Spleen (tissue), 11 donors: Measurements from ENCODE around the gene SLC6A2. TPM values are rescaled to one million over a fixed set of nuclear protein-coding genes. Genes with fewer than 3 reads are reported as not detected.

ENCODE experiments used
- DNase-seq: peaks from one replicate; pipeline ENCODE4 v3.0.0-alpha.2; 2020
- H3K27ac ChIP-seq, 8 donors: fragments of 200-600 bp; sonication (generic) in 7 of 8; 1 replicate in 4 of 8; 2 replicates in 4 of 8; pipeline versions ENCODE4 v1.5.0 to v1.8.0; 2016 to 2021; ENCODE audit warnings: inconsistent platforms in 4 of 8, mild to moderate bottlenecking in 4 of 8, moderate library complexity in 1 of 8
- H3K27me3 ChIP-seq, 7 donors: fragments of 200-600 bp; sonication (generic) in 6 of 7; replicated peaks in 1 of 7; 1 replicate in 4 of 7; 2 replicates in 3 of 7; pipeline versions ENCODE4 v1.5.0 to v1.8.0; 2016 to 2021; ENCODE audit warnings: inconsistent platforms in 3 of 7, mild to moderate bottlenecking in 1 of 7
- H3K36me3 ChIP-seq, 6 donors: fragments of 200-600 bp; sonication (generic) in 5 of 6; 1 replicate in 4 of 6; 2 replicates in 2 of 6; pipeline versions ENCODE4 v1.5.0 to v1.8.0; 2016 to 2021; ENCODE audit warnings: inconsistent platforms in 2 of 6
- H3K4me1 ChIP-seq, 6 donors: fragments of 200-600 bp; sonication (generic) in 5 of 6; 1 replicate in 3 of 6; 2 replicates in 3 of 6; pipeline versions ENCODE4 v1.5.0 to v1.8.0; 2016 to 2021; ENCODE audit warnings: inconsistent platforms in 3 of 6
- H3K4me3 ChIP-seq, 8 donors: fragments of 200-600 bp; sonication (generic) in 7 of 8; 1 replicate in 4 of 8; 2 replicates in 4 of 8; pipeline versions ENCODE4 v1.5.0 to v1.8.0; 2016 to 2021; ENCODE audit warnings: inconsistent platforms in 4 of 8, mild to moderate bottlenecking in 4 of 8, moderate library complexity in 2 of 8
- H3K9me3 ChIP-seq, 8 donors: fragments of 200-600 bp; sonication (generic) in 7 of 8; 1 replicate in 4 of 8; 2 replicates in 4 of 8; pipeline versions ENCODE4 v1.5.0 to v1.8.0; 2016 to 2021; ENCODE audit warnings: inconsistent platforms in 4 of 8
- CTCF ChIP-seq, 11 experiments: fragments of 200-600 bp in 7 of 11; fragments of 450-650 bp in 4 of 11; sonication (generic) in 4 of 11; IDR thresholded peaks in 8 of 11; conservative IDR thresholded peaks in 3 of 11; 1 replicate in 7 of 11; 2 replicates in 4 of 11; pipeline versions ENCODE4 v1.4.0 to v1.8.0; 2016 to 2021; ENCODE audit warnings: antibody characterized with exemption in 11 of 11, inconsistent platforms in 4 of 11, mild to moderate bottlenecking in 1 of 11
- POLR2A ChIP-seq, 3 donors: fragments of 450-650 bp; IDR thresholded peaks; one replicate each; pipeline ENCODE4 v1.5.1; 2017; ENCODE audit warnings: antibody characterized with exemption in 3 of 3, mild to moderate bottlenecking in 1 of 3
- POLR2AphosphoS5 ChIP-seq, 3 donors: sonication (generic); formaldehyde crosslinking; IDR thresholded peaks; one replicate each; pipeline ENCODE4 v1.5.1; 2017; ENCODE audit warnings: antibody characterized with exemption in 3 of 3
- WGBS, 5 donors: extraction: QIAGEN DNeasy Blood & Tissue Kit in 3 of 5; methylation state at CpG; one replicate each; pipeline versions ENCODE4 v1.1.5 to v1.1.7; 2013 to 2018; 5-methylcytosine and 5-hydroxymethylcytosine counted together
- intact Hi-C: fragments of 100-400 bp; cut with DNase I; formaldehyde crosslinking; loops from one replicate; pipeline ENCODE4 v1.15.0; 2023; ENCODE audit warnings: low total_unique reads
- polyA plus RNA-seq, 3 donors: library from polyadenylated mRNA; stranded (reverse); fragments of 200-250 nt; gene quantifications; one replicate each; pipeline ENCODE4 v1.2.1, GENCODE V29; 2013
- total RNA-seq, 7 donors: library from RNA; depleted of rRNA in 3 of 7; stranded (reverse); fragments of >200 nt in 3 of 7; fragmentation: NEBNext Ultra II Directional in 4 of 7; extraction: Animal tissue kit (Norgen Biotek cat#: 25700) in 4 of 7; gene quantifications; one replicate each; pipeline versions ENCODE4 v1.1.0 to v1.2.1, GENCODE V29; 2016 to 2021
- donor health status: healthy with polysubstance abuse.
- donor health status: DM: no; HTN: no; CAD: no; lungs with moderate emphysema.
- donor health status: DM: no; HTN: no; CAD: no.
- donor health status: Bipolar disorder and iron deficiency.
- donor health status: healthy.
- donor health status: DM: no; HTN: no; CAD: no.
- donor health status: DM: yes; HTN: yes; CAD: no.

The SLC6A2 gene
- total and polyA plus RNA-seq, 10 donors = not detected

- TF ChIP-seq POLR2A (IDR thresholded peaks at IDR 0.05) (no peak), POLR2AphosphoS5 (IDR thresholded peaks at IDR 0.05) (no peak), CTCF (IDR thresholded peaks at IDR 0.05 in 8 of 11, conservative IDR thresholded peaks at IDR 0.05 in 3 of 11) (no peak)
- intact Hi-C loops = no loop called here
- Histone ChIP-seq H3K9me3 (no peaks in the 10 kb centered on the region), H3K27ac (no peak overlapping the region), H3K4me1 (no peaks in the 10 kb centered on the region), H3K4me3 (no peak overlapping the region), H3K27me3 (peaks cover 0 to 5% (median 0%) of the 10 kb centered on the region in 7 donors), H3K36me3 (no peaks in the 10 kb centered on the region)
- 75 to 83% (median 81%) methylated on average over 6 of the region's 6 CpGs for WGBS, 5 donors
- no peak for DNase-seq
Measured at GRCh38 chr16:55698331-55698730, 42.5 kb downstream of the SLC6A2 start.

- intact Hi-C loops = no loop called here
- Histone ChIP-seq H3K27ac (no peak overlapping the region), H3K4me3 (no peak overlapping the region), H3K9me3 (no peaks in the 10 kb centered on the region), H3K27me3 (peaks cover 0 to 9% (median 0%) of the 10 kb centered on the region in 7 donors), H3K4me1 (no peaks in the 10 kb centered on the region), H3K36me3 (no peaks in the 10 kb centered on the region)
- no peak for TF ChIP-seq CTCF (IDR thresholded peaks at IDR 0.05 in 8 of 11, conservative IDR thresholded peaks at IDR 0.05 in 3 of 11)
- no peak for TF ChIP-seq POLR2A (IDR thresholded peaks at IDR 0.05)
- TF ChIP-seq POLR2AphosphoS5 (IDR thresholded peaks at IDR 0.05) = no peak
- DNase-seq = no peak
Measured at GRCh38 chr16:55698946-55699345, 43.2 kb downstream of the SLC6A2 start.

DNA sequence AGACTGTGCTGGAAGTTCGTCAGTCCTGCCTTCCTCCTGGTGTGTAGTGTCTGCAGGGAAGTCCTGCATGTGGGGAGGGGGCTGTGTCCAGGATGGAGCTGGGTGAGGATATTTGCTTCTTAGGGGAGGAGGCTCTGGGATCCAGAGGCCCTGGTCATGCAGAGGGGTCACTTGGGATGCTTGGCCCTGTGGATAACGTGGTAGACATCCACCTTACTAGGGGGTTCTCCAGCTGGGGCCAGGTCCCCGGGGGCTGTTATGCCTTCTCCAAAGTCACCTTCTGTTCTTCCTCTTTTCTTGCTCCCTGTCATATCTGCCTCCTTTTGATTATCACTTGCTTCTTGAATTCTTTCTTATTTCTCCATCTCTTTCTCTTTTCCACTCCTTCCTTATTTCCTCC, 43.8 kb downstream of the SLC6A2 start:
- intact Hi-C loops = loop anchor here (5.0 kb wide), 1 partner anchor 148 kb away; no protein-coding TSS in a partner anchor
- Histone ChIP-seq H3K4me3 (no peak overlapping the region), H3K27me3 (peaks cover 0 to 14% (median 0%) of the 10 kb centered on the region in 7 donors), H3K36me3 (no peaks in the 10 kb centered on the region), H3K4me1 (no peaks in the 10 kb centered on the region), H3K27ac (no peak overlapping the region), H3K9me3 (no peaks in the 10 kb centered on the region)
- WGBS, 5 donors = 55 to 71% (median 60%) methylated on average over 3 of the region's 3 CpGs
- TF ChIP-seq POLR2A (IDR thresholded peaks at IDR 0.05) (no peak), POLR2AphosphoS5 (IDR thresholded peaks at IDR 0.05) (no peak), CTCF (IDR thresholded peaks at IDR 0.05 in 8 of 11, conservative IDR thresholded peaks at IDR 0.05 in 3 of 11) (no peak)
- DNase-seq = no peak

DNA sequence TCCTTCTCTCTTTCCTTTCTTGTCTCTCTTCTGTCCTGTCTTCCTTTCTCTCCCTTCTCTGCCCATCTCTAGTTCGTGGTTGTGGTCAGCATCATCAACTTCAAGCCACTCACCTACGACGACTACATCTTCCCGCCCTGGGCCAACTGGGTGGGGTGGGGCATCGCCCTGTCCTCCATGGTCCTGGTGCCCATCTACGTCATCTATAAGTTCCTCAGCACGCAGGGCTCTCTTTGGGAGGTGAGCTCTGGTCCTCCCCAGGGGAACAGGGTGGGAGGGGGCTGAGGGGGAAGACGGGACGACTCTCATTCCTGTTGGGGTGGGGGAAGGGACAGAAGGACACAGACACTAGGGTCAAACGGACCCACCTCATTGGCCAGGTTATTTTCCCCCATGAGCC, 44.3 kb downstream of the SLC6A2 start:
- no peak for DNase-seq
- H3K27ac ChIP-seq = no peak overlapping the region
- no peaks in the 10 kb centered on the region for H3K36me3 ChIP-seq
- no peaks in the 10 kb centered on the region for H3K9me3 ChIP-seq
- WGBS, 5 donors = 71 to 82% (median 76%) methylated on average over 10 of the region's 10 CpGs
- TF ChIP-seq POLR2AphosphoS5 (IDR thresholded peaks at IDR 0.05) = no peak
- TF ChIP-seq CTCF (IDR thresholded peaks at IDR 0.05 in 8 of 11, conservative IDR thresholded peaks at IDR 0.05 in 3 of 11) = no peak
- TF ChIP-seq POLR2A (IDR thresholded peaks at IDR 0.05) = no peak
- H3K27me3 ChIP-seq = peaks cover 0 to 17% (median 0%) of the 10 kb centered on the region in 7 donors
- H3K4me3 ChIP-seq = no peak overlapping the region
- no peaks in the 10 kb centered on the region for H3K4me1 ChIP-seq
- intact Hi-C loops = loop anchor here (5.0 kb wide), 1 partner anchor 147 kb away; no protein-coding TSS in a partner anchor
